WERI-Rb-1 (cell line): ENCODE measurements around the gene DEAF1.
"Not testable (repeated sequence)": the region's sequence is repeated elsewhere in the genome, so short reads cannot be mapped to it uniquely, and the experiment has no call there.

Source experiments
- DNase-seq: peaks from one replicate; pipeline ENCODE4 v3.0.0-alpha.2; 2020
- H3K27ac ChIP-seq: fragments of 250-450 bp; sonication (Bioruptor Pico); 2 replicates; pipeline ENCODE4 v1.5.1; 2020; ENCODE audit warnings: mild to moderate bottlenecking, moderate library complexity
- H3K27me3 ChIP-seq: fragments of 250-450 bp; sonication (Bioruptor Pico); 2 replicates; pipeline ENCODE4 v1.5.1; 2021; ENCODE audit warnings: mild to moderate bottlenecking, low read depth, moderate library complexity; ENCODE audit not compliant: insufficient read depth, severe bottlenecking
- H3K36me3 ChIP-seq: fragments of 250-450 bp; sonication (Bioruptor Pico); 2 replicates; pipeline ENCODE4 v1.5.1; 2020; ENCODE audit warnings: mild to moderate bottlenecking, moderate library complexity
- H3K4me3 ChIP-seq: 2 replicates; pipeline ENCODE4 v1.5.1; 2011; ENCODE audit warnings: low read depth, mild to moderate bottlenecking, control low read depth, low read length
- H3K9me3 ChIP-seq: fragments of 250-450 bp; sonication (Bioruptor Pico); 2 replicates; pipeline ENCODE4 v1.5.1; 2021; ENCODE audit warnings: mild to moderate bottlenecking, moderate library complexity; ENCODE audit not compliant: severe bottlenecking
- CTCF ChIP-seq: IDR thresholded peaks from 2 replicates; pipeline ENCODE4 v1.5.1; 2011; ENCODE audit warnings: low read depth, mild to moderate bottlenecking, control low read depth, inconsistent platforms, low read length

DEAF1 gene

GRCh38 chr11:659532-660085 is 35.4 kb downstream of the DEAF1 start:
- Histone ChIP-seq H3K36me3 (peaks cover 62% of the 10 kb centered on the region), H3K4me3 (no peak overlapping the region), H3K27ac (0 out of 2 replicates have a peak overlapping the region, but pooled peaks have one; percentile 7), H3K9me3 (no peaks in the 10 kb centered on the region), H3K27me3 (no peaks in the 10 kb centered on the region)
- DNase-seq, result no peak
- no peak for TF ChIP-seq CTCF

- no peak for TF ChIP-seq CTCF
- Histone ChIP-seq H3K9me3 (no peaks in the 10 kb centered on the region), H3K27ac (no peak overlapping the region), H3K36me3 (peaks cover 55% of the 10 kb centered on the region), H3K4me3 (no peak overlapping the region), H3K27me3 (no peaks in the 10 kb centered on the region)
- no peak for DNase-seq
These were observed 37.3 kb downstream of the DEAF1 start for GRCh38 chr11:657691-658126.

- no peak for TF ChIP-seq CTCF
- Histone ChIP-seq H3K4me3 (no peak overlapping the region), H3K27ac (no peak overlapping the region), H3K9me3 (no peaks in the 10 kb centered on the region), H3K27me3 (no peaks in the 10 kb centered on the region), H3K36me3 (peaks cover 57% of the 10 kb centered on the region)
- DNase-seq, result no peak
These were observed 38.2 kb downstream of the DEAF1 start for GRCh38 chr11:656866-657265.

- TF ChIP-seq CTCF, result no peak
- Histone ChIP-seq H3K9me3 (no peaks in the 10 kb centered on the region), H3K27me3 (no peaks in the 10 kb centered on the region), H3K27ac (no peak overlapping the region), H3K4me3 (no peak overlapping the region), H3K36me3 (peaks cover 61% of the 10 kb centered on the region)
- DNase-seq, result no peak
These were observed 38.6 kb downstream of the DEAF1 start for GRCh38 chr11:656426-656825.

GRCh38 chr11:655036-655726 is 39.8 kb downstream of the DEAF1 start:
- TF ChIP-seq CTCF, result no peak
- Histone ChIP-seq H3K4me3 (no peak overlapping the region), H3K9me3 (no peaks in the 10 kb centered on the region), H3K27ac (no peak overlapping the region), H3K27me3 (no peaks in the 10 kb centered on the region), H3K36me3 (peaks cover 63% of the 10 kb centered on the region)
- no peak for DNase-seq

- peaks cover 66% of the 10 kb centered on the region for H3K36me3 ChIP-seq
- DNase-seq, H3K9me3 ChIP-seq, H3K27me3 ChIP-seq, H3K4me3 ChIP-seq, H3K27ac ChIP-seq: not testable (repeated sequence)
These were observed 40.6 kb downstream of the DEAF1 start for GRCh38 chr11:654444-654843.
